Mucosa of descending colon (tissue), 3 donors: ENCODE results near the gene PDE6A. TPM values are rescaled to one million over a fixed set of nuclear protein-coding genes. Genes with fewer than 3 reads are reported as not detected.

Experiments used
- ATAC-seq: fragments of 200-7000 bp; cut with Tn5 transposase; one replicate; pipeline ENCODE4 v1.9.1; 2020; ENCODE audit warnings: mild to moderate bottlenecking, moderate library complexity
- DNase-seq, 3 donors: peaks; one replicate each; pipeline ENCODE4 v3.0.0-alpha.2; 2020
- H3K36me3 ChIP-seq: fragments of 200-600 bp; one replicate; pipeline ENCODE4 v1.8.0; 2021; ENCODE audit warnings: low read depth, mild to moderate bottlenecking
- H3K4me1 ChIP-seq: fragments of 200-600 bp; one replicate; pipeline ENCODE4 v1.8.0; 2021; ENCODE audit warnings: low read depth, mild to moderate bottlenecking
- H3K4me3 ChIP-seq: fragments of 200-600 bp; one replicate; pipeline ENCODE4 v1.8.0; 2021; ENCODE audit warnings: mild to moderate bottlenecking
- H3K9me3 ChIP-seq: fragments of 200-600 bp; one replicate; pipeline ENCODE4 v1.8.0; 2021; ENCODE audit warnings: mild to moderate bottlenecking
- CTCF ChIP-seq: fragments of 200-600 bp; IDR thresholded peaks from one replicate; pipeline ENCODE4 v1.8.0; 2022; ENCODE audit warnings: antibody characterized with exemption, mild to moderate bottlenecking
- intact Hi-C, 2 donors: fragments of 100-400 bp; cut with DNase I in 1 of 2; cut with micrococcal nuclease in 1 of 2; formaldehyde crosslinking; loops; one replicate each; pipeline versions ENCODE4 v1.11.0 to v1.11.1; 2022; cut with DNase I, micrococcal nuclease
- total RNA-seq, 3 donors: library from RNA; stranded (reverse); fragmentation: NEBNext Ultra II Directional in 2 of 3; extraction: Animal tissue kit (Norgen Biotek cat#: 25700) in 2 of 3; gene quantifications; one replicate each; pipeline versions ENCODE4 v1.2.1 to v1.2.4, GENCODE V29; 2021 to 2023
- donor health status: DM: no; HTN: no; CAD: no; lungs with moderate emphysema.
- donor health status: DM: no; HTN: no; CAD: no.
- donor health status: DM: no; HTN: yes; CAD: no.

Gene PDE6A
- total RNA-seq, 3 donors from 2014 or later: 1.6 to 7.3 (median 3.4) TPM

- ATAC-seq: no peak
- H3K9me3 ChIP-seq: no peaks in the 10 kb centered on the region
- no peak for TF ChIP-seq CTCF
- intact Hi-C loops: loop anchor here in 1 of 2 donors (5.0 kb wide), 1 partner anchor 107 kb away; the partner anchor contains the start of gene SLC26A2
- H3K4me3 ChIP-seq: no peak overlapping the region
- no peaks in the 10 kb centered on the region for H3K36me3 ChIP-seq
- peaks cover 35% of the 10 kb centered on the region for H3K4me1 ChIP-seq
- no peak for DNase-seq
Measured at GRCh38 chr5:149854866-149855265, 89.7 kb downstream of the PDE6A start.

DNA sequence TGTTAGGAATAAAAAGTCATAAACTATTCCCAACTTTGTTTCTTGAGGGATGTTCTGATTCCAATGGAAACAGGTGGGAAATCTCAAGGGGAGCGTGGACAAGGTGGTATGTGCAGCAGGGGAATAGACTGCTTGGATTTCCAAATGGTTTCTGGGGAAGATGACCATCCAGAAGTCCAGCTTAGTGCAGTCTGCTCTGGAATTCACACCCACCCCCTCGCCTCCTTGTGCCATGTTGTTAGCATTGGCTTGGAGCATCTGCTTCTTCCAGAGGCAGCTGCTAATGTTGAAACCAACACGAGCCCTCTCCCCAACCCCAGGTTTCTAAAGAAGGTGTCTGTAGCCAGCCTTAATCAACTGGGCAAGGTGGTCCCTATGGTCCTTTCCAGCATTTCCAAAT lies 90.9 kb downstream of the PDE6A start:
- H3K4me1 ChIP-seq: peaks cover 35% of the 10 kb centered on the region
- no peaks in the 10 kb centered on the region for H3K36me3 ChIP-seq
- no peak for DNase-seq
- TF ChIP-seq CTCF: no peak
- ATAC-seq: no peak
- intact Hi-C loops: loop anchor here in 1 of 2 donors (5.0 kb wide), 1 partner anchor 109 kb away; the partner anchor contains the start of gene SLC26A2
- H3K9me3 ChIP-seq: no peaks in the 10 kb centered on the region
- H3K4me3 ChIP-seq: no peak overlapping the region

GRCh38 chr5:149853331-149853648 lies 91.3 kb downstream of the PDE6A start:
- intact Hi-C loops: loop anchor here in 1 of 2 donors (5.0 kb wide), 1 partner anchor 109 kb away; the partner anchor contains the start of gene SLC26A2
- peaks cover 35% of the 10 kb centered on the region for H3K4me1 ChIP-seq
- TF ChIP-seq CTCF: peak; percentile 5

DNA sequence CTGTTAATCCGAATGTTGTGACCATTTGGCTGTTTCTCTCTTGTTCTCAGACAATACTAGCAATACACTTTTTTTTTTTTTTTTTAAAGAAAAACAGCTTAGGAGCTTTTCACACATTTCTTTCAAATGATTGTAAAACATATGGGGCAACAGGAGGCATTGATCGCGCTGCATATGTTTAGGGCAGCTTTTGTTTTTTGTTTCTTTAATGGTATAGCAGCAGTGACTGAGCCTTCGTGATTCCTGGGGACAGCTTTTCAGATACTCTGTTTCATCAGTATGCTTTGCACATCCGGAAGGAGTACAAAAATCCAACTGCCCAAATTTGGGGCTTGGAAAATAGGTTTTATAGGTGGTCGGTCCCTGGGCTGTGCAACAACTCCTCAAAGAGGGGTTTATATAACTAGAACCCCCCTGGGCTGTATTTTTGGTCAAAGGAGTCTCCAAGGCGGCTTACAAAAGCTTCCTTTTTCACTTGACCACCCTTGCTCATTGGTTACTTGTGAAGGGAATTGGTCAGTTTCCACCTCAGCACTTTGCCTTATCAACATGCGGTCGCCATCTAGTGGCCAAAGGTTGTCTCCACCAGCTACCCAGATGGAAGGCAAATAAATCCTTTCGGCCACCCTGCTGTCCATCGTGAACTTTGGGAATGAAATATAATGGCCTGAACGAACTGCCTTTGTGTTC lies 91.8 kb downstream of the PDE6A start:
- no peaks in the 10 kb centered on the region for H3K36me3 ChIP-seq
- no peaks in the 10 kb centered on the region for H3K9me3 ChIP-seq
- intact Hi-C loops: loop anchor here in 1 of 2 donors (5.0 kb wide), 1 partner anchor 110 kb away; the partner anchor contains the start of gene SLC26A2
- DNase-seq: peak in 2 of 3 donors; percentile 77 to 92
- H3K4me3 ChIP-seq: no peak overlapping the region
- peak; percentile 82 for TF ChIP-seq CTCF
- ATAC-seq: peak; percentile 43
- H3K4me1 ChIP-seq: peaks cover 32% of the 10 kb centered on the region

More at GRCh38 chr5:149853331-149853648, 91.3 kb downstream of the PDE6A start:
- Histone ChIP-seq H3K4me3 (no peak overlapping the region), H3K9me3 (no peaks in the 10 kb centered on the region), H3K36me3 (no peaks in the 10 kb centered on the region)
- DNase-seq (no peak), ATAC-seq (no peak)

- Histone ChIP-seq H3K9me3 (no peaks in the 10 kb centered on the region), H3K4me3 (no peak overlapping the region), H3K36me3 (peaks cover 2% of the 10 kb centered on the region), H3K4me1 (peaks cover 23% of the 10 kb centered on the region)
- DNase-seq (no peak), ATAC-seq (no peak)
- intact Hi-C loops: loop anchor here in 1 of 2 donors (5.0 kb wide), 1 partner anchor 111 kb away; the partner anchor contains the start of gene SLC26A2
- no peak for TF ChIP-seq CTCF
Measured at GRCh38 chr5:149851211-149851610, 93.4 kb downstream of the PDE6A start.
